Sigmoid colon (tissue), 7 donors: ENCODE results near the gene CYP2W1. TPM values are rescaled to one million over a fixed set of nuclear protein-coding genes. Genes with fewer than 3 reads are reported as not detected.

Source experiments
- DNase-seq: peaks from one replicate; pipeline ENCODE4 v3.0.0-alpha.2; 2019
- H3K27ac ChIP-seq, 4 donors: fragments of 200-600 bp; sonication (generic); one replicate each; pipeline ENCODE4 v1.5.1; 2016 to 2019; ENCODE audit warnings: mild to moderate bottlenecking in 1 of 4
- H3K27me3 ChIP-seq, 3 donors: fragments of 200-600 bp; sonication (generic); one replicate each; pipeline ENCODE4 v1.5.1; 2019; ENCODE audit warnings: mild to moderate bottlenecking in 1 of 3
- H3K36me3 ChIP-seq, 4 donors: fragments of 200-600 bp; sonication (generic); one replicate each; pipeline ENCODE4 v1.5.1; 2016 to 2019
- H3K4me1 ChIP-seq, 4 donors: fragments of 200-600 bp; sonication (generic); one replicate each; pipeline ENCODE4 v1.5.1; 2017 to 2019
- H3K4me3 ChIP-seq, 4 donors: fragments of 200-600 bp; sonication (generic); one replicate each; pipeline ENCODE4 v1.5.1; 2017 to 2019; ENCODE audit warnings: mild to moderate bottlenecking in 2 of 4, moderate library complexity in 1 of 4
- H3K9me3 ChIP-seq, 4 donors: fragments of 200-600 bp in 3 of 4; sonication (generic) in 3 of 4; one replicate each; pipeline versions ENCODE4 v1.5.1 to v1.6.1; 2013 to 2019
- EP300 ChIP-seq, 4 donors: sonication (generic); formaldehyde crosslinking; IDR thresholded peaks; one replicate each; pipeline ENCODE4 v1.6.1; 2017; ENCODE audit warnings: antibody characterized with exemption in 4 of 4
- POLR2A ChIP-seq, 2 donors: fragments of 450-650 bp; IDR thresholded peaks; one replicate each; pipeline ENCODE4 v1.6.1; 2016; ENCODE audit warnings: antibody characterized with exemption in 2 of 2, mild to moderate bottlenecking in 2 of 2, moderate library complexity in 2 of 2
- POLR2AphosphoS5 ChIP-seq, 4 donors: sonication (generic); formaldehyde crosslinking; IDR thresholded peaks; one replicate each; pipeline ENCODE4 v1.6.1; 2017; ENCODE audit warnings: antibody characterized with exemption in 4 of 4
- WGBS, 2 donors: extraction: QIAGEN DNeasy Blood & Tissue Kit; methylation state at CpG; one replicate each; pipeline ENCODE4 v1.1.7; 2013; 5-methylcytosine and 5-hydroxymethylcytosine counted together
- intact Hi-C: fragments of 100-400 bp; cut with DNase I; formaldehyde crosslinking; loops from one replicate; pipeline ENCODE4 v1.15.1; 2023
- polyA plus RNA-seq, 3 donors: library from polyadenylated mRNA; stranded (reverse); fragments of 200-250 nt; gene quantifications; one replicate each; pipeline ENCODE4 v1.2.3, GENCODE V29; 2013
- total RNA-seq, 4 donors: library from RNA; depleted of rRNA; stranded (reverse); fragments of >200 nt; gene quantifications; one replicate each; pipeline ENCODE4 v1.1.0, GENCODE V29; 2016
- TF ChIP-seq, protein P1 (sequence below), 4 experiments: fragments of 450-650 bp in 3 of 4; fragments of 200-600 bp in 1 of 4; IDR thresholded peaks; one replicate each; pipeline ENCODE4 v1.5.1; 2016 to 2019; ENCODE audit warnings: antibody characterized with exemption in 4 of 4, mild to moderate bottlenecking in 3 of 4, moderate library complexity in 2 of 4
- donor health status: healthy with polysubstance abuse.
- donor health status: Bipolar disorder and iron deficiency.
- donor health status: healthy.

The CYP2W1 gene
- total and polyA plus RNA-seq, 7 donors: 0.83 to 3.8 TPM; not detected in 5

GRCh38 chr7:952548-953441, 30.2 kb upstream of the CYP2W1 start:
- Histone ChIP-seq H3K27ac (peak overlapping the region; percentile 80 to 90 (median 88)), H3K4me1 (peaks cover 0 to 36% (median 25%) of the 10 kb centered on the region in 4 donors), H3K4me3 (peak overlapping the region in 3 of 4 donors; percentile 68 to 78 (median 73)), H3K27me3 (no peaks in the 10 kb centered on the region), H3K9me3 (no peaks in the 10 kb centered on the region), H3K36me3 (no peaks in the 10 kb centered on the region)
- no peak for TF ChIP-seq POLR2A (IDR thresholded peaks at IDR 0.05)
- TF ChIP-seq EP300 (IDR thresholded peaks at IDR 0.05): no peak
- TF ChIP-seq, protein P1, sequence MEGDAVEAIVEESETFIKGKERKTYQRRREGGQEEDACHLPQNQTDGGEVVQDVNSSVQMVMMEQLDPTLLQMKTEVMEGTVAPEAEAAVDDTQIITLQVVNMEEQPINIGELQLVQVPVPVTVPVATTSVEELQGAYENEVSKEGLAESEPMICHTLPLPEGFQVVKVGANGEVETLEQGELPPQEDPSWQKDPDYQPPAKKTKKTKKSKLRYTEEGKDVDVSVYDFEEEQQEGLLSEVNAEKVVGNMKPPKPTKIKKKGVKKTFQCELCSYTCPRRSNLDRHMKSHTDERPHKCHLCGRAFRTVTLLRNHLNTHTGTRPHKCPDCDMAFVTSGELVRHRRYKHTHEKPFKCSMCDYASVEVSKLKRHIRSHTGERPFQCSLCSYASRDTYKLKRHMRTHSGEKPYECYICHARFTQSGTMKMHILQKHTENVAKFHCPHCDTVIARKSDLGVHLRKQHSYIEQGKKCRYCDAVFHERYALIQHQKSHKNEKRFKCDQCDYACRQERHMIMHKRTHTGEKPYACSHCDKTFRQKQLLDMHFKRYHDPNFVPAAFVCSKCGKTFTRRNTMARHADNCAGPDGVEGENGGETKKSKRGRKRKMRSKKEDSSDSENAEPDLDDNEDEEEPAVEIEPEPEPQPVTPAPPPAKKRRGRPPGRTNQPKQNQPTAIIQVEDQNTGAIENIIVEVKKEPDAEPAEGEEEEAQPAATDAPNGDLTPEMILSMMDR (IDR thresholded peaks at IDR 0.05): no peak
- TF ChIP-seq POLR2AphosphoS5 (IDR thresholded peaks at IDR 0.05): no peak
- WGBS, 2 donors: 51 to 80% methylated on average over 20 of the region's 20 CpGs
- intact Hi-C loops: loop anchor here (5.0 to 10.0 kb wide), 4 partner anchors 35 to 168 kb away; partner anchors contain the start of gene GET4
- DNase-seq: peak; percentile 62

- intact Hi-C loops: loop anchor here (5.0 to 10.0 kb wide), 4 partner anchors 36 to 169 kb away; partner anchors contain the start of gene GET4
- Histone ChIP-seq H3K27me3 (no peaks in the 10 kb centered on the region), H3K36me3 (no peaks in the 10 kb centered on the region), H3K27ac (peak overlapping the region; percentile 80 to 90 (median 88)), H3K4me3 (peak overlapping the region; percentile 43 to 78 (median 70)), H3K9me3 (no peaks in the 10 kb centered on the region), H3K4me1 (peaks cover 0 to 36% (median 25%) of the 10 kb centered on the region in 4 donors)
- WGBS, 2 donors: 1 to 8% methylated on average over 76 to 78 of the region's 78 CpGs
- peak; percentile 86 for DNase-seq
- TF ChIP-seq POLR2A (IDR thresholded peaks at IDR 0.05): peak; percentile 23 to 63
- TF ChIP-seq, protein P1 (IDR thresholded peaks at IDR 0.05): no peak
- peak in 3 of 4 donors; percentile 27 to 70 (median 56) for TF ChIP-seq POLR2AphosphoS5 (IDR thresholded peaks at IDR 0.05)
- no peak for TF ChIP-seq EP300 (IDR thresholded peaks at IDR 0.05)
These were observed 29.2 kb upstream of the CYP2W1 start for GRCh38 chr7:953547-954327.

- Histone ChIP-seq H3K9me3 (no peaks in the 10 kb centered on the region), H3K4me3 (peak within 1 kb of the TSS; percentile 43 to 78 (median 70)), H3K27ac (peak within 1 kb of the TSS; percentile 80 to 93 (median 89)), H3K36me3 (no peaks in the 10 kb centered on the region), H3K4me1 (peaks cover 0 to 36% (median 25%) of the 10 kb centered on the region in 4 donors), H3K27me3 (no peaks in the 10 kb centered on the region)
- 6 to 8% methylated on average over 115 of the region's 115 CpGs for WGBS, 2 donors
- TF ChIP-seq, protein P1 (IDR thresholded peaks at IDR 0.05): no peak
- peak in 1 of 4 donors; percentile 14 for TF ChIP-seq POLR2AphosphoS5 (IDR thresholded peaks at IDR 0.05)
- DNase-seq: peak; percentile 67
- intact Hi-C loops: loop anchor here (5.0 to 10.0 kb wide), 4 partner anchors 37 to 170 kb away; partner anchors contain the start of gene GET4
These were observed 28.4 kb upstream of the CYP2W1 start, which contains the start of gene ADAP1 for GRCh38 chr7:954330-955238. Gene ADAP1, minus strand, starts transcription at chr7:954680. Its CDS starts 203 bp downstream, at chr7:954477.

- H3K27ac ChIP-seq: peak overlapping the region in 3 of 4 donors; percentile 88 to 93 (median 90)
- WGBS, 2 donors: 83 to 93% methylated on average over 10 of the region's 10 CpGs
- TF ChIP-seq, protein P1 (IDR thresholded peaks at IDR 0.05): no peak
- TF ChIP-seq POLR2AphosphoS5 (IDR thresholded peaks at IDR 0.05) (no peak), POLR2A (IDR thresholded peaks at IDR 0.05) (no peak), EP300 (IDR thresholded peaks at IDR 0.05) (no peak)
- H3K4me1 ChIP-seq: peaks cover 0 to 49% (median 33%) of the 10 kb centered on the region in 4 donors
- H3K9me3 ChIP-seq: no peaks in the 10 kb centered on the region
- H3K4me3 ChIP-seq: no peak overlapping the region
- no peaks in the 10 kb centered on the region for H3K27me3 ChIP-seq
- intact Hi-C loops: loop anchor here (10.0 kb wide), 2 partner anchors 141 to 171 kb away; no protein-coding TSS in a partner anchor
- no peaks in the 10 kb centered on the region for H3K36me3 ChIP-seq
- DNase-seq: peak; percentile 65
These were observed 26.9 kb upstream of the CYP2W1 start for GRCh38 chr7:956031-956430.
